ENCODE results near the gene SMIM1. TPM values are rescaled to one million over a fixed set of nuclear protein-coding genes. Genes with fewer than 3 reads are reported as not detected.

The SMIM1 gene
- total and polyA plus RNA-seq, 2 of the 4 experiments (the other 2 are of a cell fraction) = 0.90 to 3.4 TPM

DNA sequence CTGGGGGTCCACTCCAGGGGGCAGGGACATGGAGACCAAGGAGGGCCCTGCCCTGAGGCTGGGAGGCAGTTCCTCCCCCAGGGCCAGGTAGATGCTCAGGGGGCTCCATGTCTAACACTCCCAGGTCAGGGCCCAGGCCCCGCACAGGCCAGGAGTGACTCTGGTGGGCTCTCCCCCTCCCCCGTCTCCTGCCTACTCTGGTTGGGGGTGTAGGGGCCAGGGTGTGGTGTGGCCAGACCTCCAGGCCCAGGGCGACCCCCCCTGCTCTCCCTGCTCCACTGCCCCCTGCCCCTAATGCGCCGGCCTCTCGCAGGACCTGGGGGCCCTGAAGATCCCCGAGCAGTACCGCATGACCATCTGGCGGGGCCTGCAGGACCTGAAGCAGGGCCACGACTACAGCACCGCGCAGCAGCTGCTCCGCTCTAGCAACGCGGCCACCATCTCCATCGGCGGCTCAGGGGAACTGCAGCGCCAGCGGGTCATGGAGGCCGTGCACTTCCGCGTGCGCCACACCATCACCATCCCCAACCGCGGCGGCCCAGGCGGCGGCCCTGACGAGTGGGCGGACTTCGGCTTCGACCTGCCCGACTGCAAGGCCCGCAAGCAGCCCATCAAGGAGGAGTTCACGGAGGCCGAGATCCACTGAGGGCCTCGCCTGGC lies 40.0 kb upstream of the SMIM1 start:
- TF ChIP-seq, protein P1, sequence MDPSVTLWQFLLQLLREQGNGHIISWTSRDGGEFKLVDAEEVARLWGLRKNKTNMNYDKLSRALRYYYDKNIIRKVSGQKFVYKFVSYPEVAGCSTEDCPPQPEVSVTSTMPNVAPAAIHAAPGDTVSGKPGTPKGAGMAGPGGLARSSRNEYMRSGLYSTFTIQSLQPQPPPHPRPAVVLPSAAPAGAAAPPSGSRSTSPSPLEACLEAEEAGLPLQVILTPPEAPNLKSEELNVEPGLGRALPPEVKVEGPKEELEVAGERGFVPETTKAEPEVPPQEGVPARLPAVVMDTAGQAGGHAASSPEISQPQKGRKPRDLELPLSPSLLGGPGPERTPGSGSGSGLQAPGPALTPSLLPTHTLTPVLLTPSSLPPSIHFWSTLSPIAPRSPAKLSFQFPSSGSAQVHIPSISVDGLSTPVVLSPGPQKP (IDR thresholded peaks at IDR 0.05; ENCODE audit: borderline replicate concordance, low read depth, low read length) = no peak
- no peak for TF ChIP-seq RCOR1 (IDR thresholded peaks at IDR 0.05; ENCODE audit: insufficient replicate concordance, low read length)
- TF ChIP-seq NFE2L2 (IDR thresholded peaks at IDR 0.05; ENCODE audit: low read depth, low read length) = no peak
- TF ChIP-seq SMC3 (IDR thresholded peaks at IDR 0.05; ENCODE audit: low read depth, low read length) = no peak
- TF ChIP-seq RAD21 (IDR thresholded peaks at IDR 0.05; ENCODE audit: low read length) = no peak
- no peaks in the 10 kb centered on the region for H3K9me1 ChIP-seq (ENCODE audit: insufficient read depth, low read length)
- H3K56ac ChIP-seq (ENCODE audit: extremely low read depth, insufficient read depth, low read length) = no peak overlapping the region
- H3K27me3 ChIP-seq (ENCODE audit: control insufficient read depth, insufficient read depth, low read length) = no peaks in the 10 kb centered on the region; the same call in 1 of the 2 replicates
- peak overlapping the region; percentile 51 for H2AFZ ChIP-seq (replicated peaks; ENCODE audit: low read length, poor library complexity)
- no peak overlapping the region for H3K27ac ChIP-seq (ENCODE audit: insufficient read depth, low read length)
- H2BK120ac ChIP-seq (ENCODE audit: low read depth, low read length) = no peak overlapping the region
- no peaks in the 10 kb centered on the region for H3K79me1 ChIP-seq (ENCODE audit: low read depth in 1 of 2, low read length in 2 of 2)
- 21% methylated on average over 11 of the region's 37 CpGs; no CpG with 5 or more reads in 1 of the 2 experiments for WGBS, 2 experiments (ENCODE audit: extremely low coverage in 2 of 2, insufficient read length in 1 of 2)
- no TSS peak for BruUV-seq (replicated peaks)
- no peaks in the 10 kb centered on the region for H4K20me1 ChIP-seq (ENCODE audit: insufficient read depth, low read length)
- no peak overlapping the region for H3K4me3 ChIP-seq (ENCODE audit: insufficient read depth, low read depth, low read length)
- dilution Hi-C loops (cut with HindIII; ENCODE audit: low sequenced_read_pairs, unreplicated experiment) = no loop called here
- no peak overlapping the region for H2AK5ac ChIP-seq (ENCODE audit: low read depth, low read length)
- no peak overlapping the region for H3K9ac ChIP-seq (ENCODE audit: low read depth, low read length)
- DNase-seq (no peak), ATAC-seq (ENCODE audit: low read depth) (peak; percentile 51)
- ChIA-PET POLR2A (ENCODE audit: unreplicated experiment) (no interaction called here), CTCF (no interaction called here)
- intact Hi-C loops (cut with micrococcal nuclease) = no loop called here
- H3K4me1 ChIP-seq (ENCODE audit: control insufficient read depth, insufficient read depth, low read length) = no peaks in the 10 kb centered on the region
- H3K18ac ChIP-seq (ENCODE audit: low read depth, low read length) = no peak overlapping the region
- H4K91ac ChIP-seq (ENCODE audit: insufficient read depth, low read depth, low read length) = no peak overlapping the region
- no peaks in the 10 kb centered on the region for H3K9me3 ChIP-seq (ENCODE audit: control insufficient read depth, insufficient read depth, low read length)
- in situ Hi-C loops (cut with MboI; ENCODE audit: low sequenced_read_pairs) = no loop called here
- no peak overlapping the region for H2AK9ac ChIP-seq (replicated peaks; ENCODE audit: low read depth, low read length, poor library complexity)
- H3K23ac ChIP-seq (ENCODE audit: low read depth, low read length) = no peak overlapping the region
- no peak overlapping the region for H3K4ac ChIP-seq (ENCODE audit: low read depth, low read length)
- H2BK20ac ChIP-seq (ENCODE audit: low read depth, low read length) = no peak overlapping the region
- no peak overlapping the region for H3K14ac ChIP-seq (replicated peaks; ENCODE audit: low read depth, low read length)
- no peak overlapping the region for H4K5ac ChIP-seq (ENCODE audit: low read depth, low read length)
- no peak overlapping the region for H2BK5ac ChIP-seq (ENCODE audit: low read depth, low read length, poor library complexity, severe bottlenecking)
- H4K8ac ChIP-seq (ENCODE audit: low read depth in 2 of 2, low read length in 2 of 2) = no peak overlapping the region
- H2BK15ac ChIP-seq (ENCODE audit: low read depth, low read length) = no peak overlapping the region
- peaks cover 11% of the 10 kb centered on the region for H3K36me3 ChIP-seq (ENCODE audit: control insufficient read depth, insufficient read depth, low read length)
- H3K4me2 ChIP-seq (ENCODE audit: low read depth, low read length) = no peak overlapping the region; the same call in 1 of the 2 replicates
